NCI-H2081 treated with DMSO at 0.1 percent for 48 hours (cell line): ENCODE results near the gene TATDN3.
"Not testable (repeated sequence)": the region's sequence is repeated elsewhere in the genome, so short reads cannot be mapped to it uniquely, and the experiment has no call there.

Source experiments
- DNase-seq: peaks from one replicate; lab custom pipeline; 2025; lab: John Stamatoyannopoulos, UW

Gene TATDN3

DNA sequence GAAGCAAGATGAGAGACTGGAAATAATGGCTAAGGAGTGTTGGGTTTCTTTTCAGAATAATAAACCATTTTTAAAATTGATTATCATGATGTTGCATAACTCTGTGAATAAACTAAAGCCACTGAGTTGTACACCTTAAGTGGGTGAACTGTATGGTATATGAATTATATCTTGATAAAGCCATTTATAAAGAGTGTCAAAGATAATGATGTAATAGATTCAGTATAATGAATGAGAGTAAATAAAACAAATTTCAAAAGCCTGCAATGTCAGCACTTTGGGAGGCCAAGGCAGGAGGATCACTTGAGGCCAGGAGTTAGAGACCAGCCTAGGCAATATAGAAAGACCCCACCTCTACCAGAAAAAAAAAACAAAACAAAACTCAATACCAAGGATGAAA lies 16.5 kb upstream of the TATDN3 start:
- DNase-seq = no peak

DNA sequence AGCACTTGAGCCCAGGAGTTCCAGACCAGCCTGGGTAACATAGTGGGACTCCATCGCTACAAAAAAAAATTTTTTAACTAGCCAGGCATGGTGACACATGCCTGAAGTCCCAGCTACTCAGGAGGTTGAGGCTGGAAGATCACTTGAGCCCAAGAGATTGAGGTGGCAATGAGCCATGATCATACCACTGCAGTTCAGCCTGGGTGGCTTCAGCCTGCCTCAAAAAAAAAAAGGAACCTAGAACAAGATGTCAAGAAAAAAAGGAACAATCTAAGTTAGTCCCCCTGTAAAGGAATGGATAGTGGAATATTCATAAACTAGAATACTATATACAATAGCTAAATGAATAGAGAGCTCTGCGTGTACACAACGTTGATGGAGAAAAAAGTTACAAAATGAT lies 14.5 kb upstream of the TATDN3 start:
- DNase-seq = no peak

DNA sequence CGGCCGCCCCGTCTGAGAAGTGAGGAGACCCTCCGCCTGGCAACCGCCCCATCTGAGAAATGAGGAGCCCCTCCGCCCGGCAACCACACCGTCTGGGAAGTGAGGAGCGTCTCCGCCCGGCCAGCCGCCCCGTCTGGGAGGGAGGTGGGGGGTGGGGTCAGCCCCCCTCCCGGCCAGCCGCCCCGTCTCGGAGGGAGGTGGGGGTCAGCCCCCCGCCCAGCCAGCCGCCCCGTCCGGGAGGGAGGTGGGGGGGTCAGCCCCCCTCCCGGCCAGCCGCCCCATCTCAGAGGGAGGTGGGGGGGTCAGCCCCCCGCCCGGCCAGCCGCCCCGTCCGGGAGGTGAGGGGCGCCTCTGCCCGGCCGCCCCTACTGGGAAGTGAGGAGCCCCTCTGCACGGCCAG lies 12.6 kb upstream of the TATDN3 start:
- DNase-seq = not testable (repeated sequence)

DNA sequence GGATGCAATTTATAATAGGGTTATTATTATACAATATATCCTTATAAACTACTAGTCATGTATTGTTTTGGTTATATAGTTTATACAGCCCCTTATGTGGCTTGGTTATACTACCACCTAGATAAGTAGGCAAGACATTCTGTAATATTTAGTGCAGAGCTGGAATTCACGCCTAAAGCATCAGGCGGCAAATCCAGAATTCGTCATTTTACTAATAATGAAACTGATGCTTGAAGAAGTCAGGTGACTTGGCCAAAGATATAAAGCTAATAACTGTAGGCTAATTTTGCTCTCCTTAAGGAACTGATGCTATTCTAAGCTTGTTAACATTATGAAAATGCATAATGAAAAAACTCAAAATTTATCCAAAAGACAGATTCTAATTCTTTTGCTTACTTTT lies 10.9 kb upstream of the TATDN3 start:
- DNase-seq = no peak

DNA sequence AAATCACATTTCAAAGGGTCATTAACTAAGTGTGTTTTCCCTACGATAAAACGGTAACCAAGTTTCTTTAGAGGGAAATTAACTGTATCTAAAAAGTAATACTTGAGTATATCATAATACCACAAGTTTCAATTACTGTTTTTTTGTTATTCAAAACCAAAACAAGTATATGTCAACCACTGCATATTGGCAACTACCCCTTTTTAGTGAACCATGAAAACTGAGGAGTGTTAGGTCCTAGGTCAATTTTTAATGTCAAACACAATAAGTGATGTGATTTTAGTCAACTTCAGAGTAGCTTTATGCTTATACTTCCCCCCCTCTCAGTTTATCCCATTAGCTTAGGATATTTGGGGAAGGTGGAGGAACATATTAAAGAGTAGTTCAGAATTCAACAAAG lies 10.5 kb upstream of the TATDN3 start:
- no peak for DNase-seq

DNA sequence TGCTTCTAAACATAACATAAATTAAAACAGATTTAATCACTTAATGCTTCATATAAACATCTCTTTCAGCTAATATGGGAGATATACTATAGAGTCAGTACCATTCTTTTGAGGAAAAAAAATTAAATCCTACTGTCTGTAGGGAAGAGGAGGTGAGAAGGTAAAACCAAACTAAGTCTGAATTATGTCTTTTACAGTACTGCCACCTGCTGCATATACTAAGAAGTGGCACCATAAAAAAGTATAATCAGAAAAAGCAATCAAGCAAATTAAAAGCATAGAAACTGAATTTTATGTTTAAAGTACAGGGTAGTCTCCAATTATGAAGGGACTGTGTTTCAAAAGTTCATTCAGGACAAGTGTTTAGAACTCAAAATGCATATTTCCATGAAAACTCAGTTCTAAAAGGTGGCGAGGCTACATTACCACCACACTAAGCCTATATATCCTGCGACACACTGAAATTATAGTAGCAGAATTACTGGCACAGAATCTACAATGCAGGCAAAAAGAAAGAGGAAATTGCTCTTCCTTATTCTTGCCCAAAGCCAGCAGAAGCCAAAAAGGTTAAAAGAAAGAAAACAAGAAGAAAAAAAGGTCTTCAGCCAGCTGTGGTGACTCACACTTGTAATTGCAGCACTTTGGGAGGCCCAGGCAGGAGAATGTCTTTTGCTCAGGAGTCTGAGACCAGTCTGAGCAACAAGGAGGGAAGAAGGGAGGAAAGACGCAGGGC lies 9.1 kb upstream of the TATDN3 start:
- DNase-seq = no peak

DNA sequence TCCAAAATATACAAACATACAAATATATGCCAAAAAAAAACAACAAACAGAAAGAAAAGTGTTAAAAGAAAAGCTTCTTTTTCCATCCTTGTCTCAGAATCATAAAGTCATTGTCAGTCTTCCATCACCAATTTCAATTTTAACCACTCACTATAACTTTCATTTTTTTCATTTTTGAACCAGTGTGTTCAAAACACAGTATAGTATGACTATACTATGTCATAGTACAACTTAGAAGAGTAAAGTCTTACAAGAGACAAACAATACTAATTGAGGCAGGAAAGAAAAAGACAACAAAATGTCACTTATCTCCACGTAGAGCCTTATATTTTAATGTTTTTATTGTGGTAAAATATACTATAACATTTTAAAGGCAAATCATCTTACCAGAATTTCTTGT lies 7.7 kb upstream of the TATDN3 start:
- DNase-seq = no peak

DNA sequence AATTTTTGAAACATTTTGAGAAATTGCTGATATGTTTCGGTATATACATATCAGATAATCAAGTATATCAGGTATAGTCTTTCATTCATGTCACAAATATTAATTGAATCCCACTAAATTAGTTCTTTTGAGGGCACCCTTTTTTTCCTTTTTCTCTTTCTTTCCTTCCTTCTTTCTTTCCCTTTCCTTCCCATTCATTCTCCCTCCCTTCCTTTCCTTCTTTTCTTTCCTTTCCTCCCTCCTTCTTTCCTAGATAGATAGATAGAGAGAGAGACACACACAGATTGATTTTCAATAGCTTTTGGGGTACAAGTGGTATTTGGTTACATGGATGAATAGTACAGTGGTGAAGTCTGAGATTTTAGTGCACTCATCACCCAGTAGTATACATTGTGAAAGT lies 5.8 kb upstream of the TATDN3 start:
- DNase-seq = no peak

DNA sequence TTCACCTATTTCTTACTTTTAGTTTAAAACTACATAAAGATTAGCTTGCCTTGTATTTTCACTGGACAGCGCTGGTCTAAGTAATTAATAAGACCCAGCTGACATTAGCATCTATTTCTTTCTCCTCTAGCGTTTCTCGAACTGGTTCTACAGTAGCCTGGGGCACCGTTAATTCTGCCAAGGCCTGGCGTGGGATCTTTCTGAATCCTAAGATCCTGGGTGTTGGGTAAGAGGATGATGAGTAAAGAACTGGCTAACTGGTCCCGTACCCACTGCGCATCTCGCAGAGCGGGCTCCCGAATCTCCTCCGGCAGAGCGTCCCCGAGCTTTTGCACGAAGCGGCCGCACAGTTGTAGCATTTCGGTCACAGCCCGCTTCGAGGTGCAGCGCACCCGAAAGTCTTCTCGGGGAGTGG lies 426 bp upstream of the TATDN3 start:
- DNase-seq = no peak

DNA sequence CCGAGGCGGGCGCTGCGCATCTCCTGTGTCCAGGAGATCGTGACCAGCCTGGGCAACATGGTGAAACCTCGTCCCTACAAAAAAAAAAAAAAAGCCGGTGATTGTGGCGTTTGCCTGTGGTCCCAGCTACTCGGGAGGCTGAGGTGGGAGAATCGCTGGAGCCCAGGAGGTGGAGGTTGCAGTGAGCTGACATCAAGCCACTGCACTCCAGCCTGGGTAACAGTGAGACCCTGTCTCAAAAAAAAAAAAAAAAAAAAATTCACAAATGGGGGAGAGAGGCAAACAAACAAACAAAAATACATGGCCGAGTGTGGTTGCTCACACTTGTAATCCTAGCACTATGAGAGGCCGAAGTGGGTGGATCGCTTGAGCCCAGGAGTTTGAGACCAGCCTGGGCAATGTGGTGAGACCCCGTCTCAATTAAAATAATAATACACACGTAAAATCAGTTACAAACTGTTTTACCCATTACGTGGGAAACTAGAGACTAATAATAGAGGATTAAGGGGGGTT lies 758 bp downstream of the TATDN3 start:
- no peak for DNase-seq

DNA sequence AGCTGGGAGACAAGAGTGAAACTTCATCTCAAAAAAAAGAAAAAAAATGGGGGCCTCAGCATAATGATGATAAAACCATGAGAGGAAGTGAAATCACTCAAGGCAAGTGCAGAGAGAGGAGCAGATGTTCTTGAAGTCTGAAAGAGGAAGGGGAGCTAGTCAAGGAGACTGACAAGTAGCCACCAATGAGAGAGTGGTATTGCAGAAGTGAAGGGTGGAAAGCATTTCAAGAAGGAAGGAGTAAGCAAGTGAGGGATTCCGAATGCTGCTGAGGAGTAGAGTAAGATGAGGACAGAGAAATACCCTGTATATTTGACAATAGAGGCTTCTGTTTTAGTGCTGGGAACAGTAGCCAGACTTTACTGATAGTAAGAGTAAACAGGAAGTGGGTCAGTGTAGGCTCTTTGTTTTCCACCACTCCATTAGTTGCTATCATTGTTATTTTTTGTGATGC lies 2.9 kb downstream of the TATDN3 start:
- no peak for DNase-seq

DNA sequence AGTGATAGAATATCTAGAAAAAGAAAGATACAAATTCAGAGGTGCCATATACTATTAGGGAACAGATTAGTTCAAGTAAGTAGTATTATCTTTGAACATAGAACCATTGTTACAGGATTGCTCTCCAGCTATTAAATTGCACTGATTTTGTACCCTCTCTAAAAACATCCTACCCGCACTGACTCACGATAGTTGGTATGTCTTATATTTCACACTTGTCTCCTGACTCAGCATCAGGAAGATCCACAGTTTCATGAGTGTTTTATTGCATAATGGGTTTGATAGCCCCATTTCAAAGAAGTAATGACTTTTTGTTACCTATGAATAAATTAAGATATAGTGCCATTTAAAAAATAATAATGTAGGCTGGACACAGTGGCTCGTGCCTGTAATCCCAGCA lies 6.0 kb downstream of the TATDN3 start:
- DNase-seq = no peak

DNA sequence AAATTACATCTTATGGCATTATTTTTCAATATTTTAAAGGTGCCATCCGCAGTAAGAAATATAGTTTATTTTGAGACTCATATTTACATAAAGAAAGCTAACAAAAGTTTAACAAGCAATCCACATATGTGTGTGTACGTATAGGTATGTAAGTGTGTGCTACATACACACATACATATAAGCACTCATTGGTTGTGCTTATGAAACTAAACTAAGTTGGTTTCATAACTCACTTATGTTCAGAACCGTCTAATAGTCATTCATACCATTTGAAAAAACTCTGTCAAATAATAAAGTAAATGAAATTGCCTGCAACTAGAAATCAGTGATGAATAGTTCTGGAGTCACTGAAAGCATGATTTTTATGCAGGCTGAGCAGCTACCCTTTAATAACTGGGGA lies 14.1 kb downstream of the TATDN3 start:
- no peak for DNase-seq

DNA sequence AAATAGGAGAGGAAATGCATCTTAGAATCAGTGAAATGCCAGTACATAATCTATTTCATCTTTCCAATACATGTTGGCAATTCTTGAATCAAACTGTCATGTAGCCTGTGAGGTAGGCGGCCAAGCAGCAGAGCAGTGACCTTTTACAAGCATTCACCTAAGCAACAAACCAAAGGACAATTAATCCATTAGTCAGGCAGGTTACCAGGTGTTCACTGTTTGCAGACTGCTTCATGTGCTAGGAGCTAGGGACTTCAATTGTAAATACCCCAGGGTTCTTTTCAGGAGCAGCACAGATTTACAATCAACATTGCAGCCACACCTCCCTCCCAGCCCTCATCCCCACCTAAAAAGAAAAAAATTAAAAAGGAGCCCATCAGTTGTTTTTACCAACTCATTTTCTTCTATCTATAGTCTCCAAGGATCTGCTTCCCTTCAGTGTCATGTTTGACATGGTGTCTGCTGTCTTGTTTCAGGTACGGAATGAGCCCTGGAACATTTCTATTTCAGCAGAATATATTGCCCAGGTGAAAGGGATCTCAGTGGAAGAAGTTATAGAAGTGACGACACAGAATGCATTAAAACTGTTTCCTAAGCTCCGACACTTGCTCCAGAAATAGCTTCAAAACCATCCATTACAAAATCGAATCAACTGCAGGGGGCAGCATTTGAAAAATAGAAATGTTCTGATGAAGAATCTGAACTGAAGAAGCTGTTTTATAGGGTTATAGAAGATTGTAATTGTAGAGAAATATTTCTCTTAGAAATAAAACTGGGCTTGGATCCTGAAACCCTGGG lies 23.0 kb downstream of the TATDN3 start:
- DNase-seq = peak; percentile 67

DNA sequence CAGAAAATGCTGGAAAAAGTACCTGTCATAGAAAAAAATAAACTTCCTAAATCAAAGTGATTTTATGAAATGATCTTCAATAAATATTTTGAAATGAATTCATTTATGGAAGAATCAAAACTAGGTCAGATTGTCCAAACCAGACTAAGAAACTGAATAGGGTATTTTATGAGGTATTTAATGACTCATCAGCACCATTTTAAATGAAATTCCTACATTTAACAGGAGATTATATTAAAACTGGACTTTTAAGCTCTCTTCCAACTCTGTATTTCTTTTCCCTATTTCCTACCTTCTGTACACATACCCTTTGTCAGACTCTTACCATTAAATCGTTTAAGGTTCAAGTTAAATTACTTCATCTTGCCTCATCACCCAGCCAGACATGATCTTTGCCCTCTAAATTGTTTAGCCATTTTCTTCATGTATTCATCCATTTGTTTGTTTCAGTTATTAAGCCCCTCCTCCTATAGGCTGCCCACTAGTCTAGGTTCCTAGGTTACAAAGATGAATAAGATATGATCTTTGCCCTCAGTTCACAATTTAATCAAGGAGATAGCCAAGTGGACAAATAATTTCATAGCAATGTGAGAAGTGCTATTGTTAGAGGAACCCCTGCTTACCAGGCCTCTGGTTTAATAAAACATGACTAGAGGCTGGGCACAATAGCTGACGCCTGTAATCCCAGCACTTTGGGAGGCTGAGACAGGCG lies 25.0 kb downstream of the TATDN3 start:
- DNase-seq = no peak

DNA sequence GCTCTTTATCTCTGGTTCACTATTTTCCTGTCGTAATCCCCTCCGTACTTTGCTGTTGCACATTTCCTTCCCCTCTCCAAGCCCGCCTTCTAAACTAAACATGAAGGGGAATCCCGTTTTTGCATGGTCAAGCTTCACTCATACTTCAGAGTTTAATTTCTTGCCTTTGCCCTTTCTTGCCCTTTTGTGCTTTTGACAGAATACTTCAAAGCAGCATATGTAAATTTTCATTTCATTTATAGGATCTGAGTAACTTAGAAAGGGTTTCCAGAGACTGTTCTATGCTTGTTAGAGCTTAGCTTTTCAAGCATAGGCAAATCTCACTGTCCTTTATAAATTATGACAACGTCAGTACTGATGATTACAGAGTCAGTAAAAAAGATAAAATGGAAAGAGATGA lies 28.0 kb downstream of the TATDN3 start:
- no peak for DNase-seq

DNA sequence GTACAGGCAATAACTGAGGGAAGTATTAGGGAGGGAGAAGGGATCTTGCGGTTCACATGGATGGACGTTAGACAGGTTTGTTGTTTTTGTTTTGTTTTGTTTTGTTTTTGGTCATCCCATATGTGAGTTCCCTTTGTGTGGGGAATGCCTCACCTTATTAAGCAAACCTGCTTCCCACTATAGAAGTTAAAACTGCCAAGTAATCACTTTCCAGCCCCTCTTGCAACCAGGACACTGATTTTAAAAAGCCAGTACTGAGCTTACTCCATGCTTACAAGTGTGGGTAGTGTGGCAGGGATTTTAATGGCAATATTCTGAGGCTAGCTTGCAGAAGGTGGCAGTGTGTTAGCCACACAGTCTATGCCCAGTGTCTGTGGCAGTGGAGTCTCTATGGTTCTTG lies 29.3 kb downstream of the TATDN3 start:
- no peak for DNase-seq

DNA sequence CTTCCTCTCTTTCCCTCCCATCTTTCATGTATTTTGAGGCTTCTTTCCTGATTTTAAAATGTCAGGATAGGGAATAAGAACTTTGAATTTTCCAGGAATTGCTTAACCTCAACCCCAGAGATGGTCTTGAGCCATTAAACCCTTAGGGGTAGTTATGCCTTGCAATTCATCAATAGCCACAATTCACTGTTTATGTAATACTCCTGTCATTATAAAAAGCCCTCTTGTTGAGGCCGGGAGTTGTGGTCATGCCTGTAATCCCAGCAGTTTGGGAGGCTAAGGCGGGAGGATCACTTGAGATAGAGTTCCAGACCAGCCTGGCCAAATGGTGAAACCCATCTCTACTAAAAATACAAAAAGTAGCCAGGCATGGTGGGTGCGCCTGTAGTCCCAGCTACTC lies 31.3 kb downstream of the TATDN3 start:
- no peak for DNase-seq

DNA sequence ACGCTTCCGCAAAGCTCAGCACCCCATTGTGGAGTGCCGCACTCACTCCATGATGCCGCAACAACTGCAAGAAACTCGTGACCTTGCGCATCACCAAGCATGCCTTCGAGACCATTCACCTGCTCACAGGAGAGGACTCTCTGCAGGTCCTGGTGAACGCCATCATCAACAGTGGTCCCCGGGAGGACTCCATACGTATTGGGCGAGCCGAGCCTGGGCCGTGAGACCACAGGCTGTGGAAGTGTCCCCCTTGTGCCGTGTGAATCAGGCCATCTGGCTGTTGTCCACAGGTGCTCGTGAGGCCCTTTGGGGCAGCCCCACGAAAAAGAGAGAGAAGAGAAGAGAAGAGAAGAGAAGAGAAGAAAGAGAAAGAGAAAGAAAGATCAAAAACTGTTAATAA lies 32.5 kb downstream of the TATDN3 start:
- no peak for DNase-seq

DNA sequence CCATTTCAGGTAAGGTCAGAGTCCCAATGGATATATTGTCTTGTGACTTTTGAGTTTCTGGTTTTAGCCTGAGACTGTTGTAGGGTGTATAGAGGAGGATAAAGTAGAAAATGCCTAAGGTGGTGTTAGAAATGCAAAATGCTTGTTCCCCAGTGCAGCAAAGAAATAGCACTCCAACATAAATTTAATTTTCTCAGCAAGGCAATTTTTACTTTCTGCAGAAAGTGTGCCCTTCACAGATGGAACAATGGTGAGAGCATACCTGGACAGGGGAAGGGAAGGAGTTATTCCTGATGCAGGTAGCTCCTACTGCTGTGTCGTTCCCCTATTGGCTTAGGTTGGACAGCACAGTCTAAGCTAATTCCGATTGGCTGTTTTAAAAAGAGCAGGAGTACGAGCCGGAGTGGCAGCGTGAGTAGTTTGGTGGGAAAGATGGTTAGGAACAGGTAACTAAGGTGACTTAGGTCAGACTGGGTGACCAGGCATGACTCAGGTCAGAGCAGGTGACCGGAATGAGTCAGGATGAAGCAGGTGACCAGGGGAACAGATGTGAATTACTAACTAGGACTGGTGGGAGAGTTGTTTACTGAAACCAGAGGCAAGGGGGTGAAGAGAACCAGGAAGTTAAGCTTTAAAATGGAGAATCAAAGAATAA lies 34.2 kb downstream of the TATDN3 start:
- DNase-seq = no peak

DNA sequence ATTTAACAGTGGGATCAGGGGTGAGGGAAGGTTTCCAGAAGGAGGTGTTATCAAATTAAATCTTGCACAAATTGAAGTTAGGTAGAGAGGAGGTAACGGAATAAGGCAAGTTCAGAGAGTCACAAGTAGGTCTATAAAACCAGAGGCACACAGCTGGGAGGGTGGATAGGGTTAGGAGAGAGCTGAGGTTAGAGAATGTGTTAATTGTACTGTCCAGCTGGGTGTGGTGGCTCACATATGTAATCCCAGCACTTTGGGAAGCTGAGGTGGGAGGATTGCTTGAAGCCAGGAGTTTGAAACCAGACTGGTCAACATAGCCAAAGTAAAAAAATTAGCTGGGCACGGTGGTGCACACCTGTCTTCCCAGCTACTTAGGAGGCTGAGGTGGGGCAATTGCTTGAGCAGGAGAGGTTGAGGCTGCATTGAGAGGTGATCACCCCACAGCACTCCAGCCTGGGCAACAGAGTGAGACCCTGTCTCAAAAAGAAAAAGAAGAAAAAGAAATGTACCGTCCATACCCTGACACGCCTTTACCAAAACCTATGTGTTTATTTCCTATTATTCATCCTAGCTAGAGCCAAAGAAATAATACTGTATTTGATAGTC lies 35.6 kb downstream of the TATDN3 start:
- no peak for DNase-seq

DNA sequence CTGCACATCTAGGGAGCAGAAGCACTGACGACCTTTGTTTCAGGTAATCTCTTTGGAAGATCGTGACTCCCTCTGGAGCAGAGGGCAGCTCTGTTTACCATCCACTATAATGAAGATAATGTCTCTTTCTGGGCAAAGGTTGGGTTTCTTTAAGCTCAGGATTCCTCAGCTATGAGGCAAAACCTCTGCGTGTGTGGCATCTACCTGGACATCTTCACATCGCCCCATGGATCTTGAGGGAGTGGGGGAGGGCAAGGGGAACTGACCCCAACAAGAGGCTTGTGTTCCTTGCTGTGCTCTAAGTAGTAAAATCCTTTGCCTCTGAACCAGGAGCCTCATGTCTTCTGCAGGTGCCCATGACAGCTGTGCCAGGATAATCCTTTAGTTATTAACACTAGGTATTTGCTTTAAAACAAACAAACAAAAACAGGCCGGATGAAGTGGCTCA lies 36.2 kb downstream of the TATDN3 start:
- DNase-seq = no peak
